ENCODE measurements around the gene GATAD2A. TPM values are rescaled to one million over a fixed set of nuclear protein-coding genes. Genes with fewer than 3 reads are reported as not detected.
A peak's percentile ranks its signal among the peaks of the same experiment; 100 is the strongest.

The GATAD2A gene
- total RNA-seq, 1 donor from 2014 or later = 163 TPM

DNA sequence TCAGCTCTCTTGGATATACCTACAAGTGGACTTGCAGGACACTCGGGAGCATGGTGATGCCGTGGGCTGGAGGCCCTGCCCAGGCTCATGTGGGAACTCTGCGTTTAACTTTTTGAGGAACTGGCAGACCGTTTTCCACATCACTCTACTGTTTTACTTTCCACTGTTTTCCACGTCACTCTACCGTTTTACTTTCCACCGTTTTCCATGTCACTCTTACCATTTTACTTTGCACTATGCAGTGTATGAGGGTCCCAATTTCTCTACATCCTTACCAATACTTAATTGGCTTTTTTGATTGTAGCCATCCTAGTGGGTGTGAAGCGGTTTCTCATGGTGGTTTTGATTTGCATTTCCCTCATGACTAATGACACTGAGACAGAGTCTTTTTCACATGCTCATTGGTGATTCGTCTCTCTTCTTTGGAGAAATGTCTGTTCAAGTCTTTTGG lies 40.5 kb downstream of the GATAD2A start:
- Histone ChIP-seq H3K27me3 (ENCODE audit: insufficient read depth, low read length) (no peaks in the 10 kb centered on the region), H3K9me3 (ENCODE audit: insufficient read depth, low read depth, low read length) (no peaks in the 10 kb centered on the region), H2AFZ (ENCODE audit: low read depth, low read length) (no peak overlapping the region), H3K9ac (ENCODE audit: low read length) (no peak overlapping the region), H3K79me2 (ENCODE audit: insufficient read depth, low read length) (peaks cover 96% of the 10 kb centered on the region), H3K36me3 (ENCODE audit: insufficient read depth, low read length) (no peaks in the 10 kb centered on the region), H3K4me1 (ENCODE audit: insufficient read depth, low read length) (peaks cover 21% of the 10 kb centered on the region), H4K20me1 (ENCODE audit: insufficient read depth, low read length) (peaks cover 91% of the 10 kb centered on the region), H3K4me2 (ENCODE audit: low read length) (peak overlapping the region; percentile 30), H3K27ac (ENCODE audit: low read depth, low read length) (no peak overlapping the region), H3K4me3 (ENCODE audit: insufficient read depth, low read depth, low read length) (no peak overlapping the region)
- H3K27me3 Mint-ChIP-seq (ENCODE audit: low read depth, unreplicated experiment) = no peaks in the 10 kb centered on the region
- FAIRE-seq = no peak
- peaks cover 34% of the 10 kb centered on the region for H3K4me1 Mint-ChIP-seq (ENCODE audit: low read depth, unreplicated experiment)
- peak; percentile 33 for DNase-seq (ENCODE audit: low read depth)
- H3K27ac Mint-ChIP-seq (ENCODE audit: unreplicated experiment) = peak overlapping the region; percentile 22
- no peak for TF ChIP-seq EZH2 (IDR thresholded peaks at IDR 0.05; ENCODE audit: insufficient read depth, low read length)
- TF ChIP-seq, protein P1, sequence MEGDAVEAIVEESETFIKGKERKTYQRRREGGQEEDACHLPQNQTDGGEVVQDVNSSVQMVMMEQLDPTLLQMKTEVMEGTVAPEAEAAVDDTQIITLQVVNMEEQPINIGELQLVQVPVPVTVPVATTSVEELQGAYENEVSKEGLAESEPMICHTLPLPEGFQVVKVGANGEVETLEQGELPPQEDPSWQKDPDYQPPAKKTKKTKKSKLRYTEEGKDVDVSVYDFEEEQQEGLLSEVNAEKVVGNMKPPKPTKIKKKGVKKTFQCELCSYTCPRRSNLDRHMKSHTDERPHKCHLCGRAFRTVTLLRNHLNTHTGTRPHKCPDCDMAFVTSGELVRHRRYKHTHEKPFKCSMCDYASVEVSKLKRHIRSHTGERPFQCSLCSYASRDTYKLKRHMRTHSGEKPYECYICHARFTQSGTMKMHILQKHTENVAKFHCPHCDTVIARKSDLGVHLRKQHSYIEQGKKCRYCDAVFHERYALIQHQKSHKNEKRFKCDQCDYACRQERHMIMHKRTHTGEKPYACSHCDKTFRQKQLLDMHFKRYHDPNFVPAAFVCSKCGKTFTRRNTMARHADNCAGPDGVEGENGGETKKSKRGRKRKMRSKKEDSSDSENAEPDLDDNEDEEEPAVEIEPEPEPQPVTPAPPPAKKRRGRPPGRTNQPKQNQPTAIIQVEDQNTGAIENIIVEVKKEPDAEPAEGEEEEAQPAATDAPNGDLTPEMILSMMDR (IDR thresholded peaks at IDR 0.05; ENCODE audit: insufficient read depth, low read depth, low read length) = no peak
- no peaks in the 10 kb centered on the region for H3K9me3 Mint-ChIP-seq (ENCODE audit: unreplicated experiment)
- peaks cover 14% of the 10 kb centered on the region for H3K36me3 Mint-ChIP-seq (ENCODE audit: low read depth, unreplicated experiment)
- H3K4me3 Mint-ChIP-seq (ENCODE audit: unreplicated experiment) = no peak overlapping the region

DNA sequence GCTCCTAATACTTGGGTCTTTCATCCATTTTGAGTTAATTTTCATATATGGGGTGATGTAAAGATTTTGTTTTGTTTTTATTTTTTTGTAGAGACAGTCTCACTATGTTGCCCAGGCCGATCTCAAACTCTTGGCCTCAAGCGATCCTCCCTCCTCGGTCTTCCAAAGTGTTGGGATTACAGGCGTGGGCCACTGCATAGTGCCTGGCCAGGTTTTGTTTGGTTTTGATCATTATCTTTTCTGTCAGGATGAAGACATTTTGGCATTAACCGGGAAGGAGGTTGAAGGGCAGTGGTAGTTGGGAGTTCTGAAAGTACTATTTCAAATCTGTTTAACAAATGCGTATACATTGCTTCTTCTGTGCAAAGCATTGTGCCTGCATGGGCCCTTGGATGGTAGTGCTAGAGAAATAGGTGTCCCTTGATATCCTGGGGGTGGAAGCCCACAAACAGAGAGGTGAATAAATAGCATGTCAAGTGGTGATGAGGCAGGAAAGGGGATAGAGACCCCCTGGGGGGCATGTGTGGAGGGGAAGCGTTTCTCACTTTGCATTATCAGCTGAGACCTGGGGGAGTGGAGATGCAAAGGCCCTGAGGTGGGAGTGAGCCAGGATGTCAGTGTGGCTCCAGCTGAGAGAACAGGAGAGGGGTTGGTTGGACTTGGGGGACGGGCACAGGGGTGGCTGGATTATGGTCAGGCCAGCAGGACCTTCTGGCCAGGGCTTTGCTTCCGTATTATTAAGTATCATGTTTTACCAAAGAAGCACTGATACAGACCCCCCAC lies 41.4 kb downstream of the GATAD2A start:
- Histone ChIP-seq H2AFZ (ENCODE audit: low read depth, low read length) (no peak overlapping the region), H3K79me2 (ENCODE audit: insufficient read depth, low read length) (peaks cover 99% of the 10 kb centered on the region), H3K27me3 (ENCODE audit: insufficient read depth, low read length) (no peaks in the 10 kb centered on the region), H3K4me3 (ENCODE audit: insufficient read depth, low read depth, low read length) (no peak overlapping the region), H3K27ac (ENCODE audit: low read depth, low read length) (no peak overlapping the region), H3K9me3 (ENCODE audit: insufficient read depth, low read depth, low read length) (no peaks in the 10 kb centered on the region), H4K20me1 (ENCODE audit: insufficient read depth, low read length) (peaks cover 94% of the 10 kb centered on the region), H3K4me1 (ENCODE audit: insufficient read depth, low read length) (peaks cover 21% of the 10 kb centered on the region), H3K9ac (ENCODE audit: low read length) (no peak overlapping the region), H3K36me3 (ENCODE audit: insufficient read depth, low read length) (no peaks in the 10 kb centered on the region), H3K4me2 (ENCODE audit: low read length) (peak overlapping the region; percentile 7)
- peak overlapping the region; percentile 60 for H3K4me3 Mint-ChIP-seq (ENCODE audit: unreplicated experiment)
- TF ChIP-seq EZH2 (IDR thresholded peaks at IDR 0.05; ENCODE audit: insufficient read depth, low read length) = no peak
- TF ChIP-seq, protein P1 (IDR thresholded peaks at IDR 0.05; ENCODE audit: insufficient read depth, low read depth, low read length) = no peak
- no peaks in the 10 kb centered on the region for H3K27me3 Mint-ChIP-seq (ENCODE audit: low read depth, unreplicated experiment)
- H3K9me3 Mint-ChIP-seq (ENCODE audit: unreplicated experiment) = no peaks in the 10 kb centered on the region
- peaks cover 14% of the 10 kb centered on the region for H3K36me3 Mint-ChIP-seq (ENCODE audit: low read depth, unreplicated experiment)
- FAIRE-seq = no peak
- H3K4me1 Mint-ChIP-seq (ENCODE audit: low read depth, unreplicated experiment) = peaks cover 39% of the 10 kb centered on the region
- peak overlapping the region; percentile 66 for H3K27ac Mint-ChIP-seq (ENCODE audit: unreplicated experiment)
- no peak for DNase-seq (ENCODE audit: low read depth)

All from astrocyte (in vitro differentiated cells and primary cell).